OCI-LY7 (cell line): Measurements from ENCODE around the gene PMM2. TPM values are rescaled to one million over a fixed set of nuclear protein-coding genes. Genes with fewer than 3 reads are reported as not detected.

Experiments
- BruUV-seq: library from RNA; stranded (reverse); fragments of 400-500 nt; replicated peaks from 2 replicates; lab custom pipeline; 2021; lab: Mats Ljungman, UMichigan
- CTCF ChIA-PET: fragments of 300-600 bp; sonication (Branson Sonifier 250); formaldehyde crosslinking; loops from one replicate; lab custom pipeline; 2022; ENCODE audit warnings: antibody characterized with exemption; ENCODE audit not compliant: unreplicated experiment; lab: Charles Lee
- POLR2A ChIA-PET: fragments of 300-600 bp; sonication (Branson Sonifier 250); formaldehyde crosslinking; loops from one replicate; lab custom pipeline; 2022; ENCODE audit warnings: antibody characterized with exemption; lab: Charles Lee
- DNase-seq: peaks from one replicate; pipeline ENCODE4 v3.0.0-alpha.2; 2015; ENCODE audit warnings: low spot score
- H2AFZ ChIP-seq: fragments of 200-600 bp; sonication (generic), shearing (Covaris generic); 2 replicates; pipeline ENCODE4 v1.6.1; 2014; ENCODE audit warnings: mild to moderate bottlenecking, antibody characterized with exemption, low read length, moderate library complexity
- H3K27ac ChIP-seq: fragments of 200-600 bp; sonication (generic); 2 replicates; pipeline ENCODE4 v1.5.1; 2014; ENCODE audit warnings: mixed run types, low read depth, mild to moderate bottlenecking, moderate library complexity, low read length, inconsistent platforms; ENCODE audit not compliant: poor library complexity, severe bottlenecking
- H3K36me3 ChIP-seq: fragments of 200-600 bp; sonication (generic); 2 replicates; pipeline ENCODE4 v1.6.1; 2014; ENCODE audit warnings: mild to moderate bottlenecking, antibody characterized with exemption, low read length, moderate library complexity, mixed read lengths; ENCODE audit not compliant: insufficient read depth
- H3K4me1 ChIP-seq: fragments of 200-600 bp; sonication (generic); 2 replicates; pipeline ENCODE4 v1.5.1; 2014; ENCODE audit warnings: mild to moderate bottlenecking, low read length; ENCODE audit not compliant: insufficient read depth, poor library complexity, severe bottlenecking
- H3K4me2 ChIP-seq: fragments of 200-600 bp; sonication (generic); 2 replicates; pipeline ENCODE4 v1.6.1; 2014; ENCODE audit warnings: mild to moderate bottlenecking, low read length
- H3K4me3 ChIP-seq: fragments of 200-600 bp; sonication (generic); 2 replicates; pipeline ENCODE4 v1.5.1; 2014; ENCODE audit warnings: mild to moderate bottlenecking, low read depth, low read length; ENCODE audit not compliant: poor library complexity, severe bottlenecking
- H3K79me2 ChIP-seq: fragments of 200-600 bp; sonication (generic); 2 replicates; pipeline ENCODE4 v1.6.1; 2016; ENCODE audit warnings: low read depth, mild to moderate bottlenecking, low read length, moderate library complexity, mixed read lengths; ENCODE audit not compliant: insufficient read depth
- H3K9me2 ChIP-seq: fragments of 200-600 bp; sonication (generic); 2 replicates; pipeline ENCODE4 v1.6.1; 2016; ENCODE audit warnings: mild to moderate bottlenecking, low read length, mixed read lengths; ENCODE audit not compliant: insufficient read depth
- H3K9me3 ChIP-seq: fragments of 200-600 bp; sonication (generic); 2 replicates; pipeline ENCODE4 v1.6.1; 2014; ENCODE audit warnings: mild to moderate bottlenecking, mixed run types, low read length, mixed read lengths
- H4K20me1 ChIP-seq: fragments of 200-600 bp; sonication (generic); 2 replicates; pipeline ENCODE4 v1.6.1; 2014; ENCODE audit warnings: mild to moderate bottlenecking, antibody characterized with exemption, low read length, moderate library complexity, mixed read lengths; ENCODE audit not compliant: insufficient read depth
- EZH2phosphoT487 ChIP-seq: fragments of 200-600 bp; sonication (generic); IDR thresholded peaks from 2 replicates; pipeline ENCODE4 v1.6.1; 2018; ENCODE audit warnings: low read depth, borderline replicate concordance, mild to moderate bottlenecking, mixed run types, antibody characterized with exemption, low read length, moderate library complexity, mixed read lengths
- intact Hi-C: fragments of 100-400 bp; cut with micrococcal nuclease; formaldehyde crosslinking; loops from one replicate; pipeline ENCODE4 v1.10.0; 2022; ENCODE audit not compliant: unreplicated experiment
- total RNA-seq, 2 experiments: library from RNA; depleted of rRNA in 1 of 2; stranded (reverse); fragments of >200 nt in 1 of 2; shearing (Covaris generic) in 1 of 2; gene quantifications; 2 replicates each; pipeline ENCODE4 v1.2.3, GENCODE V29; 2014 to 2022
- TF ChIP-seq, protein P1 (sequence below): fragments of 200-600 bp; sonication (generic); conservative IDR thresholded peaks from 2 replicates; pipeline ENCODE4 v1.5.1; 2014; ENCODE audit warnings: mild to moderate bottlenecking, antibody characterized with exemption, low read length, moderate library complexity, mixed read lengths

Gene PMM2
- total RNA-seq, 2 experiments from 2014 or later, result 39.1 to 53.9 TPM

DNA sequence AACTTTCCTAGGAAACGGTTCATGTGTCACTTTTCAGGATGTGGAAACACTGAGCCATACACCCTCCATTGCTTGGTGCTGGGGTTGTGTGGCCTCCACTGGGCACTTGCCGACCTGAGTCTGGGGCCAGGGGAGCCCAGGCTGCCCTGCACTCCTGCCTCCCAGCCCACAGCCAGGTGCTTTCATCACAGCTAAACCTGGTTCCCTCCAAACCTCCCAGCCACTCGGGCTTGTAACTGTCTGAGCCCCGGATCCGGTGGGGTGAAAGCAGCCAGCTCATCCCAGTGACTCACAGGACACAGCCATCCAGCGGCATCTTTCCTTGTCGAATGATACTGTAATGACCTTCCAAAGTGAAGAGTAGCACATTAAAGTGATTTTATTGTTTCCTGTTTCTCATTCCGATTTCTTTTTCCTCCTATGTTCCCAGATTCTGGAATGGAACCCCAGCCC is 51.3 kb downstream of the PMM2 start:
- DNase-seq, result no peak
- no peak overlapping the region for H3K4me2 ChIP-seq
- H3K4me3 ChIP-seq, result no peak overlapping the region
- no peak for TF ChIP-seq EZH2phosphoT487
- TF ChIP-seq, protein P1, sequence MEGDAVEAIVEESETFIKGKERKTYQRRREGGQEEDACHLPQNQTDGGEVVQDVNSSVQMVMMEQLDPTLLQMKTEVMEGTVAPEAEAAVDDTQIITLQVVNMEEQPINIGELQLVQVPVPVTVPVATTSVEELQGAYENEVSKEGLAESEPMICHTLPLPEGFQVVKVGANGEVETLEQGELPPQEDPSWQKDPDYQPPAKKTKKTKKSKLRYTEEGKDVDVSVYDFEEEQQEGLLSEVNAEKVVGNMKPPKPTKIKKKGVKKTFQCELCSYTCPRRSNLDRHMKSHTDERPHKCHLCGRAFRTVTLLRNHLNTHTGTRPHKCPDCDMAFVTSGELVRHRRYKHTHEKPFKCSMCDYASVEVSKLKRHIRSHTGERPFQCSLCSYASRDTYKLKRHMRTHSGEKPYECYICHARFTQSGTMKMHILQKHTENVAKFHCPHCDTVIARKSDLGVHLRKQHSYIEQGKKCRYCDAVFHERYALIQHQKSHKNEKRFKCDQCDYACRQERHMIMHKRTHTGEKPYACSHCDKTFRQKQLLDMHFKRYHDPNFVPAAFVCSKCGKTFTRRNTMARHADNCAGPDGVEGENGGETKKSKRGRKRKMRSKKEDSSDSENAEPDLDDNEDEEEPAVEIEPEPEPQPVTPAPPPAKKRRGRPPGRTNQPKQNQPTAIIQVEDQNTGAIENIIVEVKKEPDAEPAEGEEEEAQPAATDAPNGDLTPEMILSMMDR, result no peak
- no peaks in the 10 kb centered on the region for H3K4me1 ChIP-seq
- POLR2A ChIA-PET, result interaction anchor here (0.6 kb wide), 1 partner anchor 226 kb away, joined by 6 read pairs; no protein-coding TSS in a partner anchor
- intact Hi-C loops, result no loop called here
- CTCF ChIA-PET, result no interaction called here
- no peak overlapping the region for H3K27ac ChIP-seq
- no TSS peak for BruUV-seq
- no peak overlapping the region for H2AFZ ChIP-seq
- peaks cover 86% of the 10 kb centered on the region for H3K36me3 ChIP-seq
- no peaks in the 10 kb centered on the region for H3K9me2 ChIP-seq
- no peaks in the 10 kb centered on the region; the same call in 1 of the 2 replicates for H3K79me2 ChIP-seq
- H4K20me1 ChIP-seq, result no peaks in the 10 kb centered on the region
- H3K9me3 ChIP-seq, result no peaks in the 10 kb centered on the region

DNA sequence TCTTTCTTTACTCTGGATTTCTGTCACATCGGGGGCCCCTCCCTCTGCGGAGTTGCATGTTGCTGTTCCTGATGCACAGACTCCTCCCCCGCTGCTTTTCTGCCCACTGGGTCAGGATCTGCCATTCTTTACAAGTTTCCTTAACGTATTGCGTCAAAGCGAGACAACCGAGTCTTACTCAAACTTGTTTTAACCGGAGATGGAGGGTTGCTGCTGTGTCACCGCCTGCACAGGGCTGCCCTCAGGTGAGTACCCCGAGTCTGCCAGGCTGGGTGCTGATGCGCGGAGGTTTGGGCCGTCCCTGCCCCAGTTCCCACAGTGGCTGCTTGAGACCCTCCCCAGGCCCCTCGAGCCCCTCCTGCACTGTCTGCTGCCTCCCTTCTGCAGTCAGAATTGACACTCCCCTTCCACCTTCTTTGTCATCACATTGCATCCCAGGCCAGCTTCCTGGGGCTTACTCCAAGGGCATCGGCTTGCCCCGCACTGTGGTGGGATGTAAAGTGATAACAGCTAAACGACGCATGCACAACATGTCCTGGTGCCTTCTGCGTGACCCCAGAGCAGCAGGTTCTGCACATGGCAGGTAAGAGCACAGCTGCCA is 51.9 kb downstream of the PMM2 start:
- intact Hi-C loops, result no loop called here
- peaks cover 91% of the 10 kb centered on the region for H3K36me3 ChIP-seq
- H3K4me2 ChIP-seq, result no peak overlapping the region
- BruUV-seq, result no TSS peak
- no peaks in the 10 kb centered on the region for H3K9me2 ChIP-seq
- H4K20me1 ChIP-seq, result no peaks in the 10 kb centered on the region
- H3K79me2 ChIP-seq, result no peaks in the 10 kb centered on the region; the same call in 1 of the 2 replicates
- H2AFZ ChIP-seq, result no peak overlapping the region
- H3K4me3 ChIP-seq, result no peak overlapping the region
- no peak overlapping the region for H3K27ac ChIP-seq
- ChIA-PET CTCF (no interaction called here), POLR2A (no interaction called here)
- DNase-seq, result no peak
- TF ChIP-seq, protein P1, result no peak
- no peak for TF ChIP-seq EZH2phosphoT487
- H3K4me1 ChIP-seq, result no peaks in the 10 kb centered on the region
- no peaks in the 10 kb centered on the region for H3K9me3 ChIP-seq

DNA sequence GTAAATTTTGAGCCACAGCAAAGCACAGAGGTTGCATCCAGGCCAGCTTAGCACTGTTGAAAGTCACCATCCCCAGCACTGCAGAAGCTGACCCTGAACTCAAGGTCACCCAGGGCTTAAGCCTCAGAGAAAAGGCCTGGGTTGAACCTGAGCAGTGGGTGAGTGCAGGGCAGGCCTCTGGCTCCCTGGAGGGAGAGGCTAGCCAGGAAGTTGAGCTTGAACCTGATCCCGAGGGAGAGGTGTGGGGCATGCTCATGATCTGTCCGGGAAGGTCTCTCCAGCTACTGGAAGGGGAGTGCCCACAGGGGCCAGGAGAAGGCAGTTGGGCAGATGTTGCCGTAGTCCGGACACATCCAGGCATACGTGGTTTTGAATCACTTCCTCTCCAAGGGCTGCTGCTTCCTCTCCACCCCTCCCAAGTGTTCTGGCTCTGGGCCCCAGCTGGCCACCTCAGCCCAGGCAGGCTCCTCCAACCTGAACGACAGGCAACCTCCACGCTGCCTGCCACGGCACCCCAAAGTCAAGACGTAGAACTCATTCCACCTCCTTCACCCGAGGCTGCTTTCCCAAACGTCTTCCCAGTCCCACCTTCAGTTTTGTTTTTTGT is 52.7 kb downstream of the PMM2 start:
- ChIA-PET POLR2A (interaction anchor here (0.8 kb wide), 1 partner anchor 20 kb away, joined by 3 read pairs; no protein-coding TSS in a partner anchor), CTCF (interaction anchor here (1.2 kb wide), 1 partner anchor 19 kb away, joined by 3 read pairs; the partner anchor contains the start of gene CARHSP1)
- Histone ChIP-seq H3K27ac (no peak overlapping the region), H4K20me1 (no peaks in the 10 kb centered on the region), H2AFZ (no peak overlapping the region), H3K79me2 (no peaks in the 10 kb centered on the region; the same call in 1 of the 2 replicates), H3K9me3 (no peaks in the 10 kb centered on the region), H3K4me3 (no peak overlapping the region), H3K4me2 (no peak overlapping the region), H3K9me2 (no peaks in the 10 kb centered on the region), H3K4me1 (no peaks in the 10 kb centered on the region), H3K36me3 (peaks cover 98% of the 10 kb centered on the region)
- no TSS peak for BruUV-seq
- no peak for DNase-seq
- no peak for TF ChIP-seq EZH2phosphoT487
- TF ChIP-seq, protein P1, result no peak
- intact Hi-C loops, result no loop called here
